GM19240 (cell line): ENCODE measurements around the gene FFAR4.

Source experiments
- DNase-seq: peaks from one replicate; pipeline ENCODE4 v3.0.0; 2011; ENCODE audit warnings: low spot score; ENCODE audit not compliant: insufficient read length

The FFAR4 gene

DNA sequence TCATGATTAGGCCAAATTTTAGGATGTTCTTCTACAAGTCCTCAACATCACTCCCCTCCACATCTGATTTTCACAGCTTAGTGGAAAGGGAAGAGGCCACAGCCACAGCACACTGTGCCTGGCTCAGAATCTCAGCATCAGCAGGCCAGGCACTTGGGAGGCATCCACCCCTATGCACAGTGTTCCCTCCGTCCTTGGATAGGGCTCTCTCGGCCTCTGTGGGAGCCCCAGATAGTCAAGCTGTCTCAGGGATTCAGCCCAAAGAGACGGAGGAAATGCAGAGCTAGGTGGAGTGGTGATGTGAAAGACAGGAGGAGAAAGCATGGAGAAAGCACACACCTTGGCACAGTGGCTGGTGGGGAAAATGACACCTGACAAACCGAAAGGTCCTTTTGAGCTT is 33.3 kb downstream of the FFAR4 start:
- no peak for DNase-seq

GRCh38 chr10:93600446-93601145 is 34.1 kb downstream of the FFAR4 start:
- no peak for DNase-seq

DNA sequence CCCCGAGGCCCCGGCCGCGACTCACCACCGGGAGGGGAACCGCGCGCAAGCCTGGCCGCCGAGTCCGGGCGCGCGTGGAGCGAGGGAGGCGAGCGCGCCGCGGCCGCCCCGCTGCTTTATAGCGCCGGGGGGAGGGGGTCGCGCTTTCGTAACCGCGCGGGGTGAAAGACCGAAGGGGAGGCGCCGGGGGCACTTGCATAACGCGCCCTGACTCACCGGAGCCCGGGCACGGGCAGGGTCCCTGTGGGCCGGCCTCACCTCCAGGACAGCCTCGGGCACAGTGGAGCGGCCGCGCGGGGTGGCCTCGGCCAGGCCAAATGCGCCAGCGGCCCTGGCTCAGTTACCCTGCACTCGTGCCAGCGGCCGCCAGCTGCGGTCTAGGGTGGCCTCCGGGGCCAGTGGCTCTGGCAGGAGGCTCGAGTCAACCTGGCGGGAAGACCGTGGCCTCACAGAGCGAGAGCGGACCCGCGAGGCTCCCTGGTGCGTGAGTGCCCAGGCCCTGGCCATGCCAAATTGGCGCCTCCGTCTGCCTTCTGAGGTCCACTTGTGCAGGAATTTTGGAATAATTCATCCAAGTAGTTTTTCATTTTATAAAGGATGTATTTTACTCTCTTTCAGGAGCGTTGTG is 34.8 kb downstream of the FFAR4 start, which contains the start of gene RBP4:
RBP4 (minus strand) TSS at position 90 of the 628 bp plus-strand sequence. CDS start 207 bp downstream, outside the sequence.
- DNase-seq, result no peak

- no peak for DNase-seq
These were observed 35.3 kb downstream of the FFAR4 start for GRCh38 chr10:93601774-93602162.

DNA sequence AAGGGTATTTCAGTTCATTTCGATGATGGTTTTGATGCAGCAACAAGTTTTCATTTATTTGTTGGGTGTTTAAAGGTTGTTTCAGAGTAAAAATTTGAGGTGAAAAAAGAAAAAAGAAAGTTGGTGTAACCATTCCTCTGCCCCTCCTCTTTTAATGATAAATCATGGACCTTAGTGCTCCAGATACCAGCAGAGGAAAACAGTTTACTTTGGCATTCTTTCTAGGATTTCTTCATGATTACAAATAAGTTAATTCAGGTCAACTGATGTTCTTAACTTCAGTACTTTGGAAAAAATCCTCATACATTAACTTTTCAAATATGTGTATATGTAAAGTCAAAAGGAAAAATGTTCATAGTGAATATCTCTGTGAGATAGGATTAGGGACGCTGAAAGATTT is 36.6 kb downstream of the FFAR4 start:
- DNase-seq, result no peak

DNA sequence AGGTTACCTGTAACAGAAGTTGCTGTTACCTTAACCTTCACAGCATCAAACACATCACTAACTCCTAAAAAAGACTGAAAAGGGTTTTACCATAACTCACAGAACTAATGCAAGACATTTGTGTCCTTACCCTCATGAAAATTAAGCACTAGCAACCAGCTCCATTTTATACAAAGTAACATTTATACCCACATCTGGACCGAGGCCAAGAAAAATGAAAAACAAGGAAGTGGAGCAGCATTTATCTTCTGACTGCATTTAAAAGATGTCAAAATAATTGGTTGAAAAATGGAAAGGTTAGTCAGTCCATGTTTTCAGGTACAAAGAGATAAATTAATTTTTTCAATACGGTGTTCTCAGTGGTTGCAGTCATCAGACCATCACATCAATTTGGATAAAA is 37.7 kb downstream of the FFAR4 start:
- DNase-seq, result no peak

DNA sequence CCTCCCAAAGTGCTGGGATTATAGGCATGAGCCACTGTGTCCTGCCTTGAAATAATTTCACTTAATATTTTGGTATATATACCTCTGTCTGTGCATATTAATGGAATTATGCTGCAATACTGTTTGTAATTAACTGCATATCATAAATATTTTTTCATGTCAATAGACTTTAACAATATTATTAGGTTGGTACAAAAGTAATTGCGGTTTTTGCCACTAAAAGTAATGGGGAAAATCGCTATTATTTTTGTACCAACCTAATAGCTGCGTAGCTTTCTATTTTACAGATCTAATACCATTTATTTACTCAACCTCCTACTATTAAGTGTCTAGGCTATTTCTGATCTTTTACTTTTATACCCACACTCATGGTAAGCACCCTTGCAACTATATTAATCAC is 42.0 kb downstream of the FFAR4 start:
- no peak for DNase-seq

GRCh38 chr10:93612311-93612710 is 45.8 kb downstream of the FFAR4 start, which contains the start of gene PDE6C:
Gene PDE6C, plus strand, starts transcription at chr10:93612537. Its CDS starts 189 bp downstream, at chr10:93612726.
- no peak for DNase-seq

- no peak for DNase-seq
These were observed 46.7 kb downstream of the FFAR4 start for GRCh38 chr10:93613126-93613525.

GRCh38 chr10:93614101-93614825 is 47.8 kb downstream of the FFAR4 start:
- no peak for DNase-seq

DNA sequence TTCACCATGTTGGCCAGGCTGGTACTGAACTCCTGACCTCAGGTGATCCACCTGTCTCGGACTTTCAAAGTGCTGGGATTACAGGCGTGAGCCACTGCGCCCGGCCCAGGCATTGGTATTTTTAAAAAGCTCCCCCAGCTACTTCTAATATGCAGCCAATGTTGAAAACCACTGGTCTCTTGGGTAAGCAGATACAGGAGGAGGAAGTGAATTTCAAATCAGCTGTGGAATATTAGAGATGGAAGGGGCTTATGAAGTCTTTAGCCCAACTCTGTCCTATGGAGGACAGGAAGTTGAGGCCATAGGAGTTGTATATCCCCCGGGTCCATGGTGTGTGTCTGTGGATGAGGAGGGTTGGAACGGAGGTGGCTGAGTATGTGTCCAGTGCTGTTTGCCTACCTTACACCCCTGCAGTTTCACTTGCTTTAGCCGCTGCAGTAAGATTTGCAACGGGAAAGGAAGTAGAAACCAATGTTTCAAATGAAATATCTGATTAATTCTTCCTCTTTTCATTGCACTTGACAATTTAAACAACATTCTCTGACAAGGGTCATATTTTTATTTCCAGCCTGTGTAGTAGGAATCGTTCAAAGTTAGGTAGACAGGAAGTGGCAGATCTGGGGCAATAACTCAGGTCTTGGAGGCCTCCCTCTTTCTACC is 49.2 kb downstream of the FFAR4 start:
- no peak for DNase-seq

DNA sequence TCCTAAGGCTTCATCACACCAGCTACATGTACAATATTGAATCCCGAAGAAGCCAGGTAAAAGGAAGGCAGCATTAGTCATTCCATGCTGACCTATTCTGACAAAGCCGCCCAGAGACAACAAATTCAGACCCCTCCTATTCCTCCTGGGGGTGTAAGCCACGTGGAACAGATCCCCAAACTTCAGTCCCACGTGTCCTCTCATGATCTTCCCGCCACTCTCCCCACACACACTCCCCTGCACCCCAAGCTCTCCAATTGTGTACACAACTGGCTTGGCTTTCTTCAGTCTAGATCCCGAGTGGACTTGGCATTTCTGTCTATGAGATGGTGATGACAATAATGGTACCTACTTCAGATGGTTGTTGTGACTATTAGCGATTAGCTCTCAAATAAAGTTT is 54.5 kb downstream of the FFAR4 start:
- DNase-seq, result no peak

- no peak for DNase-seq
These were observed 56.5 kb downstream of the FFAR4 start for GRCh38 chr10:93622942-93623341.

DNA sequence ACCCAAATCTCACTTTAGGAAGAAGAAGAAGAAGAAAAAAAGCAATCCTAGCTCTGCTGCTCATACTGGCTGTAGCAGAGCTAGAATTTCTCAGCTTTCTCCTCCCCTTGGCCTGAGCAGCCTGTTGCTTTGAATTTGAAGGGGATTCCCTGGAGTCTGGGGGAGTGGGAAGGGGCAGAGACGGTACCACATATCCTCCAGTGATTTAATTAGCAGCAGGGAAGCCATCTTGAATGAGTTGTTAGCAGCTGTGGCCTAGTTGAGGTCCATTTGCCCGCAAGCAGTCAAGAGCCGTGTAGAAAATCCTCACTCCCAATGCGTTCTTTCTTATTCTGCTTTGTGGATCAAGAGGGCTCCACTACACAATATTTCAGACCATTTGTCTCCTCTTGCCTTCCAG is 62.4 kb downstream of the FFAR4 start:
- DNase-seq, result no peak

DNA sequence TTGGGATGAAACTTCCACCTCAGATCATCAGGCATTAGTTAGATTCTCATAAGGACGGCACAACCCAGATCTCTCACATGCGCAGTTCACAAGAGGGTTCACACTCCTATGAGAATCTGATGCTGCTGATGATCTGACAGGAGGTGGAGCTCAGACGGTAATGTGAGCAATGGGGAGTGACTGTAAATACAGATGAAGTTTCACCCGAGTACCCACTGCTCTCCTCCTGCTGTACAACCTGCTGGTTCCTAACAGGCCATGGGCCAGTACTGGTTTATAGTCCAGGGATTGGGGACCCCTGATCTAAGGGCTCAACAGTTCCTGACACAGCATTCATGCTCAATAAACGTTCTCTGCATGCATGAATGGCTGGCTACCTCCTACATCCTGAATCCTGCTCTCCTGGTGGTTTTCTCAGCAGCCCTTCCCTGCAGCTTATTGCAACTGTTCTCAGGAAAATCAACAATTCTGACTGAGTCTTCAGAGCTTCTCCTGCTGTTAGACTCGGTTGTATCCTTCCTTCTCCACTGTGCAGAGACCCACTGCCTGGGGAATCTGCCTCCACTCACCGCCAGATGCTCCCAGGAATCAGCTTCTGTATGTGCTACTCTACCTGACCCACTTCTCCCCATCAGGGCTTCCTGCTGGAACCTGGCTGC is 63.3 kb downstream of the FFAR4 start:
- DNase-seq, result no peak

DNA sequence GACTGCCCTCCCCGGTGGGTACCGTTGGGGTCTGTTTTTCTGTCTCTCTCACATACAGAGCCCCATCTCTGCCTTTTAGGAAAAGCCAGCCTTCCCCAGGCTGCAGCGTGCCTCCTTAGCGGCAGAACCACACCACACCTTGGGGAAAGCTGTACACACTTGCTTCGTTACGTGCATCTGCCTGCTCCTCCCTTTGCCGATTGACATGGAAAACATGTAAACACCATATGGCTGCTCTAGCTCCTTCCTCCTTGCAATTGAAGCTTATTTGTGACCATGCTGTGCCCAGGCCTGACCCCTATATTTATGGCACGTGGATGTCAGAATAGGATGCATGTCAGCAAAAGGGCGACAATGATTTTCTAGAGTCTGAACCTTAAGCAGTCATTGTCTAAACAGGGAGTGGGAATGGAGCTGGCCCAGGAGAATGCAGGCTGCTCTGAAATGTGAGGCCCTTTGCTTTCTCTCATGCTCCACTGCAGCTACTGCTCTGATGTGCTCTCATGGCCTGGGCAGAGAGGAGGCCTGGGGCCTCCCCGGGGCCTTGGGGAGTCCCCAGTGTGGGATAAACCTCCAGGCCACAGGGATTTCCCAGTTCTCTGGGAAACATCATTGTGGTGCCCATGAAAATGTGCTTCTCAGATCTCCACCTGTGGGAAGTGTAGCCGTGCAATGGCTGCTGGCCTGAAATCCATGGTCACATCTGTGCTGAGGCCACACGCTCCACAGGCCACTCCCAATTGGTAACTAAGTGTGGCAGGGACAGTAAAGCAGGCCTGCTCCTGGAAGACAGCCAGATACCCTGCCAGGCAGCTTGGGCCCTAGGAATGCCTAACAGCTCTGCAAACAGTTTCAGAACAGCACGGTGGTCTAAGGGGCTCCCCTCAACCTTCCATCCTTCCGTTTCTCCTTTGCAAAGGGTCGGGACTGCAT is 64.4 kb downstream of the FFAR4 start:
- no peak for DNase-seq
